Measurements from ENCODE around the gene RPS6KB2. TPM values are rescaled to one million over a fixed set of nuclear protein-coding genes. Genes with fewer than 3 reads are reported as not detected.

The RPS6KB2 gene
- polyA plus RNA-seq, 6 donors from 2014 or later, result 37.9 to 54.7 (median 50.0) TPM

- Mint-ChIP-seq H3K36me3 (peaks cover 0 to 12% of the 10 kb centered on the region in 2 donors), H3K9me3 (no peaks in the 10 kb centered on the region), H3K27ac (peak overlapping the region in 5 of 6 donors; percentile 84 to 94 (median 86)), H3K4me3 (peak overlapping the region; percentile 51 to 97 (median 80)), H3K27me3 (no peaks in the 10 kb centered on the region), H3K4me1 (peaks cover 59 to 85% (median 70%) of the 10 kb centered on the region in 3 donors)
- no peak for ATAC-seq (ENCODE audit: low read depth in 2 of 2)
- no peak for DNase-seq
Observed at GRCh38 chr11:67440229-67441097, 12.2 kb downstream of the RPS6KB2 start.

- Mint-ChIP-seq H3K4me3 (peak overlapping the region in 7 of 8 donors; percentile 52 to 97 (median 73)), H3K27ac (peak overlapping the region in 4 of 6 donors; percentile 84 to 96 (median 90)), H3K36me3 (peaks cover 0 to 8% of the 10 kb centered on the region in 2 donors), H3K9me3 (no peaks in the 10 kb centered on the region), H3K4me1 (peaks cover 60 to 85% (median 76%) of the 10 kb centered on the region in 3 donors), H3K27me3 (no peaks in the 10 kb centered on the region)
- DNase-seq, result peak; percentile 25
- no peak for ATAC-seq (ENCODE audit: low read depth in 2 of 2)
Observed at GRCh38 chr11:67441098-67441563, 12.8 kb downstream of the RPS6KB2 start.

GRCh38 chr11:67441731-67442351, 13.5 kb downstream of the RPS6KB2 start:
- Mint-ChIP-seq H3K27ac (peak overlapping the region; percentile 67 to 97 (median 94)), H3K27me3 (no peaks in the 10 kb centered on the region), H3K4me1 (peaks cover 59 to 84% (median 80%) of the 10 kb centered on the region in 3 donors), H3K9me3 (no peaks in the 10 kb centered on the region), H3K36me3 (peaks cover 0 to 2% of the 10 kb centered on the region in 2 donors), H3K4me3 (peak overlapping the region; percentile 66 to 97 (median 77))
- ATAC-seq (ENCODE audit: low read depth in 2 of 2) (peak; percentile 9 to 12), DNase-seq (peak; percentile 24)

GRCh38 chr11:67442504-67443404, 14.5 kb downstream of the RPS6KB2 start:
- no peaks in the 10 kb centered on the region for H3K36me3 Mint-ChIP-seq
- H3K4me1 Mint-ChIP-seq, result peaks cover 60 to 87% (median 84%) of the 10 kb centered on the region in 3 donors
- peak overlapping the region; percentile 71 to 88 (median 79) for H3K4me3 Mint-ChIP-seq
- no peaks in the 10 kb centered on the region for H3K27me3 Mint-ChIP-seq
- H3K9me3 Mint-ChIP-seq, result no peaks in the 10 kb centered on the region
- peak overlapping the region; percentile 64 to 97 (median 94) for H3K27ac Mint-ChIP-seq
- no peak for DNase-seq
- ATAC-seq (ENCODE audit: low read depth in 2 of 2), result peak in 1 of 2 donors; percentile 0

- Mint-ChIP-seq H3K27me3 (no peaks in the 10 kb centered on the region), H3K27ac (peak overlapping the region; percentile 28 to 98 (median 95)), H3K9me3 (no peaks in the 10 kb centered on the region), H3K4me1 (peaks cover 54 to 88% (median 82%) of the 10 kb centered on the region in 3 donors), H3K36me3 (no peaks in the 10 kb centered on the region), H3K4me3 (peak overlapping the region; percentile 68 to 91 (median 84))
- DNase-seq (no peak), ATAC-seq (ENCODE audit: low read depth in 2 of 2) (no peak)
Observed at GRCh38 chr11:67445515-67445914, 17.2 kb downstream of the RPS6KB2 start.

- peaks cover 38 to 81% (median 66%) of the 10 kb centered on the region in 3 donors for H3K4me1 Mint-ChIP-seq
- no peaks in the 10 kb centered on the region for H3K27me3 Mint-ChIP-seq
- H3K36me3 Mint-ChIP-seq, result no peaks in the 10 kb centered on the region
- H3K27ac Mint-ChIP-seq, result peak overlapping the region in 3 of 6 donors; percentile 37 to 81 (median 81)
- peak overlapping the region in 1 of 8 donors; percentile 55 for H3K4me3 Mint-ChIP-seq
- no peak for ATAC-seq (ENCODE audit: low read depth in 2 of 2)
- DNase-seq, result no peak
- no peaks in the 10 kb centered on the region for H3K9me3 Mint-ChIP-seq
Observed at GRCh38 chr11:67448220-67448609, 19.9 kb downstream of the RPS6KB2 start.

- H3K4me3 Mint-ChIP-seq, result peak overlapping the region in 5 of 8 donors; percentile 9 to 77 (median 50)
- H3K27me3 Mint-ChIP-seq, result no peaks in the 10 kb centered on the region
- ATAC-seq (ENCODE audit: low read depth in 2 of 2) (no peak), DNase-seq (no peak)
- peaks cover 38 to 74% (median 59%) of the 10 kb centered on the region in 3 donors for H3K4me1 Mint-ChIP-seq
- no peaks in the 10 kb centered on the region for H3K9me3 Mint-ChIP-seq
- H3K36me3 Mint-ChIP-seq, result no peaks in the 10 kb centered on the region
- H3K27ac Mint-ChIP-seq, result peak overlapping the region in 5 of 6 donors; percentile 12 to 86 (median 59)
Observed at GRCh38 chr11:67449116-67449844, 21.0 kb downstream of the RPS6KB2 start.

- DNase-seq, result no peak
Observed at GRCh38 chr11:67450796-67451657, 22.7 kb downstream of the RPS6KB2 start.

GRCh38 chr11:67451658-67451976, 23.3 kb downstream of the RPS6KB2 start:
- no peak for DNase-seq
- ATAC-seq (ENCODE audit: low read depth in 2 of 2), result no peak
- Mint-ChIP-seq H3K36me3 (no peaks in the 10 kb centered on the region), H3K4me1 (peaks cover 24 to 58% (median 47%) of the 10 kb centered on the region in 3 donors), H3K27me3 (no peaks in the 10 kb centered on the region), H3K27ac (peak overlapping the region in 1 of 6 donors; percentile 49), H3K9me3 (no peaks in the 10 kb centered on the region), H3K4me3 (peak overlapping the region in 1 of 8 donors; percentile 30)

More at GRCh38 chr11:67450796-67451657, 22.7 kb downstream of the RPS6KB2 start:
- H3K36me3 Mint-ChIP-seq, result no peaks in the 10 kb centered on the region
- H3K4me1 Mint-ChIP-seq, result peaks cover 27 to 64% (median 52%) of the 10 kb centered on the region in 3 donors
- H3K9me3 Mint-ChIP-seq, result no peaks in the 10 kb centered on the region
- ATAC-seq (ENCODE audit: low read depth in 2 of 2), result no peak
- peak overlapping the region in 3 of 6 donors; percentile 49 to 74 (median 56) for H3K27ac Mint-ChIP-seq
- no peaks in the 10 kb centered on the region for H3K27me3 Mint-ChIP-seq
- H3K4me3 Mint-ChIP-seq, result peak overlapping the region in 2 of 8 donors; percentile 30 to 76

- no peaks in the 10 kb centered on the region for H3K9me3 Mint-ChIP-seq
- no peaks in the 10 kb centered on the region for H3K36me3 Mint-ChIP-seq
- H3K4me3 Mint-ChIP-seq, result peak within 1 kb of the TSS in 1 of 8 donors; percentile 47
- peak within 1 kb of the TSS in 4 of 6 donors; percentile 24 to 89 (median 46) for H3K27ac Mint-ChIP-seq
- H3K4me1 Mint-ChIP-seq, result peaks cover 29 to 58% (median 53%) of the 10 kb centered on the region in 3 donors
- ATAC-seq (ENCODE audit: low read depth in 2 of 2), result no peak
- no peaks in the 10 kb centered on the region for H3K27me3 Mint-ChIP-seq
- no peak for DNase-seq
Observed at GRCh38 chr11:67452141-67452952, 24.1 kb downstream of the RPS6KB2 start, which contains the start of gene GPR152. Gene GPR152 (minus strand): TSS chr11:67452729. CDS start chr11:67452724, 5 bp downstream.
